Measurements from ENCODE around the gene HOXC10.

HOXC10 gene

DNA sequence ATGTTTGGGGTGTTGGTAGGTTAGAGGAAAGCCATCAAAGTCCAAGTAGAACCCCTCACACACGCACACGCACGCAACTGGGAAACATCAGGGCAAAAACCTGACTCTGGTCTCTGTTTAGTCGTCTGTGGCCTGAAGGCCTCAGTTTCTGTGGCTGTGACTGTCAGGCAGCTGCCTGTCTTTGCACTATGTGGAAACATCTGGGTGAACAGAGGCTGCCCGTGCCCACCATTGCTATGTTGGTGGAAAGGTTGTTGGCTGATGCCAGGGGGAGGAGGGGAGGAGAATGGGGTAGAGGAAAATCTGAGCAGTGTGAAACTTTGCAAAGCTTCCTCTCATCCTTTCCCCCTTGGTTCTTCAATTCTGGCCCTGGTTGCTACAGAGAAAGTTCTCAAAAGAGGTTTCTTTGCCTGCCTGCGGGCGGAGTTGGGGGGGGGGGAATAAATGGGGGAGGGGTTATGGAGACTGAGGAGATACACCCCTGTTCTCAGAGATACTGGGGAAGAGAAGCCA lies 7.5 kb downstream of the HOXC10 start:
- no peak for DNase-seq

DNA sequence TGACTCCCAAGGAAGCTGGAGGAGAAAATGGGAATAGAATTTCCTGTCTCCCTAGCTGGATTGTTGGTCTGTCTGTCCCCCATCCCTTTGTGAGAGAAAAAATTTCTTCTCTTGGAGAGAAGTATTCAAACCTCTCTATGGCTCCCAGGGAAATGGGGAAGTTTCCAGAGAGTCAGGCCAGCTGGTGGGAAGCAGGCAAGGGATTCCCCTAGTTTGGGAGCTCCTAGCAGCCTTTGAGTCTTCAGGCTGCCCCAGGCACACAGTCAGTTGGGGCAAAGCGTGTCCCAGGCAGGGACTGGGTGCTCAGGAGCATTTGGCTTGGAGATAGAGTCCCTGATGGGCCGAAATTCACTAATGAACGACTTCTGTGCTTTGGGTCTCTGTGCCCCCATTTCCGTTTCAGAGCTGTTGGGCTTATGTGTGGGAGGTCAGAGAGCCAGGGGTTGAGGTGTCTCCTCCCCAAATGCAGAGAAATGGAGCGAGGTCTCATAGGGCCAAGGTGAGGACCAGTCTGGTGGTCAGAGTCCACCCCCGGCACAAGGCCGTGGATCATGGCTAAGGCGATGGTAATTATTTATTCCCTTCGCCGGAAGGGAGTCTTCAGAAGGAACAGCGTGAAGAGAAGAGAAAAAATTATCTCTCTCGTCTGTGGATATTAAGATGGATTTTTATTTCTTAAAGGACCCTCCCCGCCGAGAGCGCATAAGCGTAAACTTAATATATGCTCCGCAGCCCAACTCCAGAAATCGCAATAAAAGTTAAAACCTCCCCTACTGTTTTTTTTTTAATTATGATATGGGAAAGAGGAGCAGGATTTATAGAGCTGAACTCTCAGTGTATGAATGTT lies 8.4 kb downstream of the HOXC10 start:
- DNase-seq: no peak

DNA sequence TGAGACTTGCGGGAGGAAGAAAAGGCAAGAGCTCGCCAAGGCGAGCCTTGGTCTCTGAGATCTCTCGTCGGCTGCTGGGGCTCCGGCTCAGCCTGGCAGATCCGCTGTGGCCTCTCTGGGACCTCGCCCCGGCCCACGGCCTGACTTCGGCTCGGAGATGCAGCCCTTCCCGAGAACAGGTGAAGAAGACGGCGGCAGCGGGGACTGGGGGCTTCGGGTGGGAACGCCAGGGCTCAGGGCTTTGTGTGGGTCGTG lies 9.0 kb downstream of the HOXC10 start:
- no peak for DNase-seq

DNA sequence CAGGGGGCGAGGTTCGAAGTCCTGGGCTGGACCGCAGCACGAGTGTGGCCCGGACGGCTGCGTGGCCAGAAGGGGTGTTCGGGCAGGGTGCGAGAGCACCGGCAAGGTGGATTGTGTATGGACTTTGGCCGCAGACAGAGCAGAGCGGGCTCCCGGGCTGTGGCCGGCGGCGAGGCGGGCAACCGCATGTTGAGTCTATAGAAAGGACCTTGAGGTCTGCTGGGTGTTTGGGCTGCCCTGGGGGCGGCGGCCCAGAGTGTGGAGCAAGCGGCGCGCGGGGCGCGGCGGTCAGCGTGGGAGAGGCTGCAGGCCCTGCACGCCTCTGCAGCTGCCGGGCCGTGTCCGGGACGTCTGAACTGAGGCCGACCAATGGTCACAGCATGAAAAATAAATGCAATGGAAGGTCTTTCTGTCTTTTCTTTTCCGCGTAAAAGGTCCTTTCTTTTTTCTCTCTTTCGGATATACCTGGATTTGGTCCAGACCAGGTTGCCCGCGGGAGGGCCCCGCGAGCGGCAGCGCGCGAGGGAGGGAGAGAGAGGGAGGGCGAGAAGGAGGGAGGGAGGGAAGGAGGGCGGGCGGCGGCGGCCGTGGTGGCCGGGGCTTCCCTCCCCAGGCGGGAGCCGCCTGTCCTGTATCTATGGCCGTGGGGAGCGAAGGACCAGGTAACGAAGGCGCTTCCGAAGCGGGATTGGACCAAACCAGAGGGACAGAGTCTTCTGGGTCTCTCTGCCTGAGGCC lies 9.5 kb downstream of the HOXC10 start:
- DNase-seq: no peak

DNA sequence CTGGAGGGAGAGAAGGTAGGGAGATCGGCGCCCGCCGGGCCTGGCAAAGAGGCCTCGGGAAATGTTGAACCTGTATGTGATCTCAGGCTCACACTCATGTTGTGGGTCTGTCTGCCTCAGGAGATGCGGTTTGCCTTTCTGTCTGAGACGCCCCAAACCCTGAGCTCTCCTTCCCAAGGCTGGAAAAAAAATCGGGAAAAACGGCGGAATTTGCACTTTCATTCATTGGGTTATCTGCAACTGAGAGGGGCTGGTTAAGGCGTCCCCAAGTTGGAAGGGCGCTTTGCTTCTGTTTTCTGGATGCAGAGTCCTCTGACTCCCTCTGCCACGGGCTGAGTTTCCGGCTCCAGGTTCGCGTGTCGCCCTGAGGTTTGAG lies 10.0 kb downstream of the HOXC10 start:
- no peak for DNase-seq

DNA sequence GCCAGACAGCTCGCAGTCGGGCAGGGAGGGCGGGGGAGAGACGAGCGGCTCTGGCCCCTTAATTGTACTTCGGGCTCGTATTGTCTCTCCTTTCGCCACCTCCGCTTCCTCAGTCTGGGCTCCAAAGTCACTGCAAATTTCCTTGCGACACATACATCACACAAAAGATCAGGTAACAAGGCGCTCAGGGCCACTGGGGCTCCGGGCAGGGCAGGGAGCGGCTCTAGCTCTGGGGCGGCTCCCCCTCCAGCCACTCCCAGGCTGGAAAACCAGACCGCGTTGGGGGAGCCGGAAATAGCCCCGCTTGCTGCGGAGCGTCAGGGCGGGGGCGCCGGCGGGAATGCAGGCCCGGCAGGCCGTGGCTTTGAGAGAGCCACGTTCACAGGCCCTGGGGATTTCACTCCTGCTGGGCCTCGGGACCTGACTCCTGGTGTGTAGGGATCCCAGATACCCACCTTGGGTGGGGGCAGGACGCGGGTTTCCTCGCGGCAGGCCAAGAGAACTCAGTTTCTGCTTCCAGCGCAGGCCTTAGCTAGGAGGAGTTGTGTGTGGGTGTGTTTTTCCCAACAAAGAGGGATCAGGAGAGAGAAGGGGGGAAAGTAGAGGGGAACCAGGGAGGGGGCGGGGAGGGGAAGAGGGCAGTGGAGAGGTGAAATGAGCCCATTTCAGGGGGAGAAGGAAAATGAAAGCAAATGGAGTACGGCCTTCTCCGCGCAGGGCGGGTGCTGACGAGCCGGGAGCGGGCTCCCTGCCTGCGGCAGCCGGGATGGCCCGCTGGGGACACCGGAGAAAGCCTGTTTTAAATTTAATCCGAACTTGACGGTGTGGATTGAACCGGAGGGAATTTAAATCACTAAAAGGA lies 10.7 kb downstream of the HOXC10 start:
- DNase-seq: no peak

DNA sequence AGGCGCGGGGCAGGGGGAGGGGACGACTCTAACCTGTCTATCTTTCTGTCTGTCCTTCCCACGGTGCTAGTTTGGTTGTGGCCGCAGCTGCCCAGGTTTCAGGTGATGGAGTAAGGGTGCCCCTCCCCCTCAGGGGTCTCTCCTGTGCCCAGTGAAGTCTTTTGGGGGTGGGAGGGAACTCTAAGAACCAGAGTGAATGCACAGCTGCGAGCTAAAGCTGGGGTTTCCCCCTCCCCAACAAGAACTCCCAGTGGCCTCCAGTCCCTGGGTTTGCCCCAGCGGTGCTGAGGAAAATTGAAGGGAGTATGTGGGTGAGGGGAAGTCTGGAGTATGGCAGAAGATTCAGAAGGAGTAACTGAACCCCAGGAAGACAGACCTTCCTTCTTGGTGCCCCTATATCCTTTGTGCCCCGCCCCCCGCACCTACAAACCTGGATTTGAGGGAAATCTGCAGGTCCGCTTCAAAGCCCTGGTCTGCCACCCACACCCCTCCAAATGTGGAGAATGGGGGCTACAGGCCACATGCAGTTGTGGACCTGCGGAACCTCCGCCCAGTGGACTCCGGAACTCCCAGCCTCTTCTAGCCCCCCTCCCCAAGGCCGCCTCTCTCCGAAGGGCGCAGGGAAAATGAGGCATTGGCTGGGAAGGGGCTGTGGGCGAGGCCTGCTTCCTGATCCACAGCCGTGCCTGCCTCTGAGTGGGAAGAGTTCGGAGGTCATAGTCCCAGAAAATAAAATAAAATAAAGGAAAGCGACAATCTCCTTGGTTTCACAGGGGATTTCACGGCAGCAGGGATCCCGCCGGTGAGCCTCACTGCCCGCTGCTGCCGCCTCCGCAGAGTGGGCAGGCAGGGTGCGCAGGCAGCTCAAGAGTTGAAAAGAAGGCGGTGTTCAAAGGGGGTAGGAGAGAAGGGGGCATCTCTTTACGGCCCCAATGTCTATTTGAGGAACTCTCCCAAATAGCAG lies 11.6 kb downstream of the HOXC10 start:
- no peak for DNase-seq

DNA sequence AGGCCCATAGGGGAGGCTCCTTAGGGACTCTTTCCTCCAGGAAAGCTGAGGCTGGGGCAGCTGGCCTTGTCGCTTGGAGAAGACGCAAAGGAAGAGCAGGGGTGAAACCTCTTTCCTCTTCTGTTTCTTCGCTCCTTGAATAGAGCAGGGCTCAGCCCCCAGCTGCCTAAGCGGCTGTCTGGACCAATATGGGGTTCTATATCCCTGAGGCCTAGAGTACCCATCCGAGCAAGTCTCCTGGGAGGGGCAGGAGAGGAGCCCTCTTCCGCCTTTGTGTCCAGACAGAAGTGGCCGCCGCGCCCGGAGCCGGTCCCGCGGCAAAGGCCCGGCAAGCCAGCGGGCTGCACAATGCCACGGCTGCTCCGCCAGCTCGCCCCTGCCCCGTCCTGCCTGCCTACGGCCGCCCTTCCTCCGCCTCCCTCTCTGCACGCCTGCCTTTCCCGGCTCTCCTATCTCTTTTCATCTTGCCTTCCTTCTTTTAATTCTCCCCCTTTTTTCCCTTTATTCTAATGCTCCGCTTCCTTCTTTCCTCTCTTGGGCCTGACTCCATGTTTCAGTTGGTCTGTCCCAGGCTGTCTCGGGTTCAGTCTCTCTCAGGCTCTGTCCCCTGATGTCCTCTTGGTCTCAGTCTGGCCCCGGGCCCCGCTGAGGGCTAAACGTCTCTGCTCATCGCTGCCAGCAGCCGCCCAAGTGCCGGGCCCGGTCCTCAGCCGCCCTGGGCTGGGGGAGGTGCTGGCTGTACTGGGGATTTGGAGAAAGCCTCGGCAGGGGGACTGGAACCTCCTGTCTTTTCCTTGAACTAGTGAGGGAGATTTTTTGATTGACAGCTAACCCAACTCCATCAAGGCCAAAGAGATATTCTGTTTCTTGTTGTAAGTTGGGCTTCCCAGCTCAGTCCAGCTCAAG lies 12.5 kb downstream of the HOXC10 start:
- no peak for DNase-seq

DNA sequence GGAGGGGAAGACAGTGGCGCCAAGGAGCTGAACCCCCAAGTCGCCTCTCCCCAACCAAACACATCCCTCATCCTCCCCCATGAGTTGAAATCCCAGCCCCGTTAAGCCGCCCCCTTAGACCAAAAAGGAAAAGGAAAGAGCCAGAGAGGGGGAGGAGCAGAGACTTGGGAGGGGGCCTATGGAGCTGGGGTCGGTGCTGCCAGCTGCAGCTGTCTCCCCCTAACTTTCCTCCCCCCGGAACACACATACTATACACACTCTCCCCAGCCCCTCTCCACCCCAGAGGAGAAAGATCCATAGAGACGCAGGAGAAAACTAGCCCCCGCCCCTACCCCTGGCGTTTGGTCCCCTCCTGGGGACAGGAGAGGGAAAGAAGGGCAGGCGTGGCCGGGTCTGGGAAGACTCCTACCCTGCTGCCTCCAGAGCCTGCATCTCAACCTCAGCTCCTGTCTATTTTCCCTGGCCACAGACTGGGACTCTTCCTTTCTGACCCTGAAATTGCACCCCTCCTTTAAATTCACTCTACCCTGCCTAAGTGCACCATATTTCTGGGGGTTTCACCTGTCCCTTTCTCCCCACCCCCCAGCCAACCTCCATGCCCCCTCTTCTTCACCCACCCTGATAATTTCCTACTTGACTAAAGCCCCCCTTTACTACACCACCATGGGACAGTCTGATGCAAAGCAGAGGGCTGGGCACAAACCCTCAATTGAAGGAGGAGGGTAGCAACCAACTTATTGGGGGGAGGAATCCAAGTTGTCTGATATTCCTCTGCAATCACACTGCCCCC lies 13.4 kb downstream of the HOXC10 start:
- DNase-seq: no peak

DNA sequence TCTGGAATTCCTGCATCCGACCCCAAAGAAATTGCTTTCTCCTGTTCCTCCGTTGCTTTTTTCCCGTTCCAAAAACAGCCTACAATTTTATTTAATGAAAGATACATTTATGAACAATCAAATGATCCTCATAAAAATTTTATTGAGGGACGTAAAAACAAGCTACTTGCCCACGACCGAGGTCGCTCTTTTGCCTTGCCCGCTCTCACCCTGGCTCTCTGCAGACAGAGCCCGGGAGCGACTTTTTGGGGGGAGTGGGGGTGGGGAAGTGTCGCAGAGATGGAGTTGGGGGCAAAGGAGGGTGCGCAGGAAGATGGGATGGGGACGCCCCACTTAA lies 13.9 kb downstream of the HOXC10 start:
- DNase-seq: no peak

DNA sequence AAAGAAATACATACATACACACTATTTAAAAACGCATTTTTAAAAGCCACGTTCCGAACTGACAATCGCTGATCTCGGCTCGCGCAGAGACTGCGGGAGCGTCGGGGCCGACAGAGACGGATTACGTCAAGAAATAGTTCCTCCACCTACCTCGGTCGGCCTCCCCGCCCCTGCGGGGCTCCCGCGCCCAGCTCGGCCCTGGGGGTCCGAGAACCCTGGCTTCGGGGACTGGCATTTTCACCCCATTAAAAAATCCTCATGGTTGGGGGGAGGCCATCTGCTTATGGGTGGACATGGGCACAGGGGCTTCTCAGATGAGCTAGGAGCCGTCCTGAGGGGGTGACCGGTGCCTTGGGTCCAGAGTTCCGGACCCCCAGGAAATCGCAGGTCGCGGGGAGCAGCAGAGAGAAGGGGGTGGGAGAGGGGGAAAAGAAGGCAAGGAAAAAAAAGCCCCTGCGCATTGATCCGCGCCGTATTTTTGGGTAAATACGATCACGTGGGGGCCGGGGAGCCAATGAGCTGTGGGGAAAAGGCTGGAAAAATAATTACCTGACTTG lies 14.7 kb downstream of the HOXC10 start:
- DNase-seq: peak; percentile 11

DNA sequence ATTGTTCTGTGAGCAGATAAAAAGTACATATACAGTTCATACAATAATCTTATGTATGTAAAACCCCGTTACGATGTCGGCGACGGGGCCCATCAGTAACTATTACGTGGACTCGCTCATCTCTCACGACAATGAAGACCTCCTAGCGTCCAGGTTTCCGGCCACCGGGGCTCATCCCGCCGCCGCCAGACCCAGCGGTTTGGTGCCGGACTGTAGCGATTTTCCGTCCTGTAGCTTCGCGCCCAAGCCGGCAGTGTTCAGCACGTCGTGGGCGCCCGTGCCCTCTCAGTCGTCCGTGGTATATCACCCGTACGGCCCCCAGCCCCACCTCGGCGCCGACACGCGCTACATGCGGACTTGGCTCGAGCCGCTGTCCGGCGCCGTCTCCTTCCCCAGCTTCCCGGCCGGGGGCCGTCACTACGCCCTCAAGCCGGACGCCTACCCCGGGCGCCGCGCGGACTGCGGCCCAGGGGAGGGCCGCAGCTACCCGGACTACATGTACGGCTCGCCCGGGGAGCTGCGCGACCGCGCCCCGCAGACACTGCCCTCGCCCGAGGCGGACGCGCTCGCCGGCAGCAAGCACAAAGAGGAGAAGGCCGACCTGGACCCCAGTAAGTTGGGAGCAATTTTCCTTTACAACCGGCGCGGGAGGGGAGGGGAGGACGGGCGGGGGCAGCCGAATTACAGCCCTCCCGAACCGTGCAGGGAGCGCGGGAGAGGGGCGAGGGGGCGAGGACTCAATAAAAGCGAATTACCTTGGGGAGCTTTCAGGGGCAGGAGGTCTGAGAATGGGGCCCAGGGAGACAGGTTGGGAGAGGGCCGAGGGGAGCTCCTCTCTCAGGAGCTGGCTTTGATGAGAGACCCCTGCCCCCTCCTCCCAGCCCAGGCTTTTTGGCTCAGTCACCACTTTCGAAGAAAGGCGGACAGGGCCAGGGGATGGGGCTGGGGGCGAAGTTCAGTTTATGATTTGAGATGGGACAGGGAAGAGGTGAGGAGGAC lies 15.5 kb downstream of the HOXC10 start, which contains the start of gene HOXC9:
TSS of gene HOXC9 (plus strand) at position 46 of the 999 bp plus-strand sequence. CDS start at position 74, 28 bp downstream.
- DNase-seq: no peak

DNA sequence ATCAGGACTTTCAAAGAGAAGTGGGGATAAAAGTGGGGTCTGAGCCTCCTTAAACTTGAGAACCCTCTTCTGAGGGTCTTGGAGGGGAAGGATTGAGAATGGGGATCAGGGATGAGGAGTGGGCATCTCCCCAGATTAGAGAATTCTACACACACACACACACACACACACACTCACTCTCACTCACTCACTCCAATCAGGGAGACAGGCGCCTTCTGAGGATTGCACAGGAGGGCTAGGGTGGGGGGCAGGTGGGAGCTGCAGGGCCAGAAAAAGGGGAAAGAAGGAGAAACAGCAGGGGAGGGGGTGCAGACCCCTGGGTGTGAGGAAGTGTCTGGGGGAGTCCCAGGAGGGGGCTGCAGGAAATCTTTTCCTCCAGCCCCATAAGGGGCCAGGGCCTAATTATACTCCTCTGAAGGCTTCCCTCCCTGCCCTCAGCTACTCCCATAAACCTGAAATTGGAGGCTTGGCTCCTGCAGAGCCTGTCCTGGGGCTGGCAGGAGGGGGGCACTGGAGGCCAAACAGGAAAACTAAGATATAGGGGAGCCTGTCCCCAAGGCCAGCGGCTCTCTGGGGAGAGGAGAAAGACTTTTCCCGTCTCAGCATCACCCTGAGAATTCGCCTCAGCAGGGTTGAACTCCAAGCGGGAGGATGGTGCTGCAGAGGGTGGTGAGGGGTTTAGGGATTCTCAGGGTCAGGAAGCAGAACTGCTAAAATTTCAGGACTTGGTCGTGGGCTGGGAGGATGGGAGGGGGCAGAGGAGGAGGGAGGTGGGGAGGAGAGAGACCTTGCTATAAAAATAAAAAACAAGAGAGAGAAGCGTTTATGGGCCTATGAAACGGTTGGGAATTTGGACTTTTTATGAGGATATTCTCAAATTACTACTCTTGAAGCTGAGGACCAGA lies 16.6 kb downstream of the HOXC10 start:
- no peak for DNase-seq

DNA sequence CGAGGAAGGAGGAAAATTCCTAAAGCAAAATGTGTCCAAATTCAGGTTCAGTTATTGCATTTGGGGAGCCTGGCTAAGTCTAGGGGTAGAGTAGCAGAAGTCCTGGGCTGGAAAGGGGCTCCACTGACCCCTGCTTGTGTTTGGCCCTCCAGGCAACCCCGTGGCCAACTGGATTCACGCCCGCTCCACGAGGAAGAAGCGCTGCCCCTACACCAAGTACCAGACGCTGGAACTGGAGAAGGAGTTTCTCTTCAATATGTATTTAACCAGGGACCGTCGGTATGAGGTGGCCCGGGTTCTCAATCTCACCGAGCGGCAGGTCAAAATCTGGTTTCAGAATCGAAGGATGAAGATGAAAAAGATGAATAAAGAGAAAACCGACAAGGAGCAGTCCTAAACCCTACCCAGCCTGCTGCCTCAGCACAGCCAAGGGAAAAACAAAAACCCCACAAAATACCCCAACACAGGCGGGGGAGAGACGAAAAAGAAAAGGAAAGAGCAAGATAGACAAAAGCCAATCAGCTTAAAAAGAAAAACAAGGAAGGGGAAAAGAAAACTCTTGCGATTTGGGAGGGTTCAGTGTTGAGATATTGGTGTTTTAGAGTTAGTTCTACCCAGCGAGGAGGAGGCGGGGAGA lies 17.4 kb downstream of the HOXC10 start:
- no peak for DNase-seq

DNA sequence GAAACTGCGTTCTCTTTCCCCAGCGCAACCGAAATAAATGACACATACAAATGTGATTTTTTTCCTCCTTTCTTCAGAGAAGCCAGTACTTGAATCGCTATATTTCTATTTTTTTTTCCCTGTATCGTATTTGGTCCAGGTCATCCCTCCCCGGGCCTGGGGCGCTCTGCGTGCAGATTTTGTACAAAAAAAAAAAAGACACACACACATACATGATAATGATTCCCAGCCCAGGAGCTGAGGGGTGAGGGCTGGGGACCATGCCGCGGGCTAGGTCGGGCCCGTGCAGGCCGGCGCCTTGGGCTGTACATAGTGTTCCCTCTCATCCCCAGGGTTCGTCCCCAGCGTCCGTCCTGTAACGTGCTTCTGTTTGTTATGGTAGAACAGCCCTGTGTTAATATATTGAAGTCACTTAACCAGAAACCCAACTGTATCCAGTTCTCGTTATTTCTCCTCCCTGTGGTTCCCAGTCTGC lies 18.0 kb downstream of the HOXC10 start:
- no peak for DNase-seq

DNA sequence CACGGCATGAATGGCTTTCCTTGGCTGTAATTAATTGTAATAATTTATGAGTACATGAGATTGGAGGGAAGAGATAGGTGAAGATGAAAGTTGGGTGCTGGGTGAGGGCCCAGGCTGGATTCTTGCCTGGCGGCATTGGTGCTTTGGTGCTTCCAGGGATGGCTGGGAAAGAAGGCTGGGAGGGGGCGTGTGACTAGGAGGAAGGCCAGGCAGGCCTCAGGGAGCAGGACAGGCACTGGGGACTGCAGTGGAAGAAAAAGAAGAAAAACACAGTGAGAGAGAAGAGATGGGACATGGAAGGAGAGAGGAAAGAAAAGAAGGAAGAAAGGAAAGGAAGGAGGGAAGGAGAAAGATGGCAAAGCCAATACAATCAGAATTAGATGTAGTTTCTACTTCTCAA lies 18.7 kb downstream of the HOXC10 start:
- no peak for DNase-seq

Measured in NCI-H2029 treated with DMSO at 0.1 percent for 48 hours (cell line).